Dermis microvascular lymphatic vessel endothelial cell (primary cell): ENCODE measurements around the gene EHD1. TPM values are rescaled to one million over a fixed set of nuclear protein-coding genes. Genes with fewer than 3 reads are reported as not detected.
A peak's percentile ranks its signal among the peaks of the same experiment; 100 is the strongest.
"Not testable (repeated sequence)": the region's sequence is repeated elsewhere in the genome, so short reads cannot be mapped to it uniquely, and the experiment has no call there.

Experiments
- DNase-seq, 2 donors: peaks; one replicate each; pipeline versions ENCODE4 v3.0.0 to v3.0.0-alpha.2; 2010; ENCODE audit warnings: low read depth in 2 of 2
- total RNA-seq: library from RNA; depleted of rRNA; stranded (reverse); fragments of >200 nt; gene quantifications from 2 replicates; pipeline ENCODE4 v1.2.1, GENCODE V29; 2014

Gene EHD1
- total RNA-seq, 1 donor from 2014 or later, result 30.3 TPM

GRCh38 chr11:64831411-64831891, 47.0 kb downstream of the EHD1 start:
- no peak for DNase-seq

DNA sequence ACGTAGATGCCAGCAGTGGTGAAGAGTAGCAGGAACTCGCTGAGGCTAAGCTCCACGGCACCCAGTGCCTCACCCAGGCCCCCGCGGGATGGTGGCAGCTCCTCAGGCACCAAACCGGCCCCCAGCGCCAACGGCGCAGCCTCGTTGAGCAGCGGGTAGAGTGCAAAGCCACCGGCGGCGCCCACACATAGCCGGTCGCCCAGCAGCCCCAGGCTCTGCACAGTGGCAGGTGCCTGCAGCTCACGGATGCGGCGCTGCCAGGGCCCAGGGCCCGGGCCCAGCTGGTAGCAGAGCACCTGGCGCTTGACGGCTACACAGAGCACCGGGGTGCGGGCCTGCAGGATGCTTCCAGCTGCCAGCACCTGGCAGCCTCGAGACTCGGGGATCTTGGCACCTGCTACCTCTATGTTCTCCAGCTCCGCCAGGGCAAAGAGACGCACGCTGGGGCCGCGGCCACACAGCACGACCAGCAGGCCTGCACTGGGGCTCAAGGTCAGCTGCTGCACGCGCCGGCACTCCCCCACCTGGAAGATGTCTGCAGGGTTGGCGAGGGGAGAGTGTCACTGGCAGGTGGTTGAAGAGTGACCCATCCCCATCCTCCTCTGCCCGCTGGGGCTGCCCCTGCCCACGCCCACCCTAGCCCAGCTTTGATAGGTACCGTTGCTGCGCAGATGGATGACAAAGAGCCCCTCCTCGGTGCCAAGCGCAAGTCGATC, 48.7 kb downstream of the EHD1 start:
- no peak for DNase-seq

- DNase-seq, result no peak
Measured at GRCh38 chr11:64827451-64827839, 51.0 kb downstream of the EHD1 start.

DNA sequence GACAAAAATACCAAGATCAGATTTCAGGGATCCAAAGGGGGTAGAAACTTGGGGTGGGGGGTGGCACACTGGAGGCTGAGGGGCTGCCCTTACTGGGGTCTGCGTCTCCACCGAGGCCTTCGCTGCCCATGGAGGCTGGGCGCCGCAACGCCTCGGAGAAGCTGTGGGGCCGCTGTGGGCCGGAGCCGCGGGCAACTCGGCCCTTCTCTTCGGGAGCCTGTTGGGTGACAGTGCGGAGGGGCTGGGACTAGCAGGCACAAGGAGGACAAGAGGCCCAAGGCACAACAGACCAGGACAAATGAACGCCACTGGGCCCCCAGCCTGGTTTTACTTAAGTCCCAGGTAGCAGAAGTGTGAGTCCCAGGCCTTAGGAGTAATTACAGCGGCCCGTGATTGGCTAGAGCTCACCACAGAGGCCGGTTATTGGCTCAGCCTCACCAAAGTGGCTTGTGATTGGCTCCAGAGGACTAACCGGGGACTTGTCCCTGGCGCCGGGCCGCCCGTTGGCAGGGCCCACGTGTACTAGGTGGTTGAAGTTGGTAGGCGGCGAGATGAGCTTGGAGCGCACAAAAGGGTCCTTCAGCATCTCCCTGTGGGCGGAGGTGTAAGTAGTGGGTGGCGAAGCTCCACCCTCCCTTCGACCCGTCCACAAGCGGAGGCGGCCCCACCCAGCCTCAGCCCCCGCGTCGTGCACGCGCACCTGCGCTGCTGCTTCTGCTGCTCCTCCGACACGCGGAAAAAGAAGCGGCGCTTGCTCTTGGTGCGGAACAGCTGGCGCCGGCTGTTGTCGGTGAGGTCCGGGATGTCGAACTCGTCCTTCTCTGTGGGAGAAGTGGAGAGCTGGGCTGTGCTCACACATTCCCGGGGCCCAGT, 51.6 kb downstream of the EHD1 start:
- no peak for DNase-seq

- no peak for DNase-seq
Measured at GRCh38 chr11:64826062-64826461, 52.4 kb downstream of the EHD1 start.

- DNase-seq, result no peak
Measured at GRCh38 chr11:64823568-64824119, 54.8 kb downstream of the EHD1 start.

- DNase-seq, result no peak
Measured at GRCh38 chr11:64817476-64817875, 60.9 kb downstream of the EHD1 start.

GRCh38 chr11:64815433-64815832, 63.0 kb downstream of the EHD1 start:
- not testable (repeated sequence) for DNase-seq

GRCh38 chr11:64814712-64815187, 63.7 kb downstream of the EHD1 start:
- no peak for DNase-seq

DNA sequence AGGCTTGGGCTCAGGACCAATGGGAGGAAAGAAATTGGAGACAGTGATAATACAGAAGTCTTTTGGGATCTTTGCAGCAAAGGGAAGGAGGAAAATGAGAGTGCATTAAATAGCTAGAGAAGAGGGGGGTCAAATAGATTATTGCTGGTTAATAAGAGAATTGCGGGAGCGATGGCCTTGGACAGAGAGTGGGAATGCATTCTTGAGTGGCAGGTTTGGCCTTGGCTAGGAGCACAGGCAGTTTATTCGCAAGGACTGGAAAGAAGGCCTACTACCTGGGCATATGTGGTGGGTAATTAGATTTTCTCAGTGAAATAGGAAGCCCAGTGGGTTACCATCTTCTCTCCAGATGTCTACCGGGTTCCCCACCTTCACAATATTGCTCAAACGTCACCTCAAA, 64.6 kb downstream of the EHD1 start:
- DNase-seq, result no peak

DNA sequence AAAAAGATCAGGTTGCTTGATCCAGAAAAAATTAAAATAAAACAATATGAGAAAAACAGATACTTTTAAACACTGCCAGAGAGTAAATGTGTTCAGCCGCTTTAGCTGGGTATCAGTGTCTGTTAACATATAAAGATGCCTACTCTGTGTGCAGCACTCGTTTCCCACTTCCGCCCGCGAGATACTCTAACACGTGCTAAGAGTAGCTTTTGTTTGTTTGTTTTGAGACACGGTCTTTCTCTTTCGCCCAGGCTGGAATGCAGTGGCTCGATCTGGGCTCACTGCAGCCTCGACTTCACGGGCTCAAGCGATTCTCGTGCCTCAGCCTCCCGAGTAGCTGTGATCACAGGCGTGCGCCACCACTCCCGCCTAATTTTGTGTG, 67.5 kb downstream of the EHD1 start:
- DNase-seq, result no peak

DNA sequence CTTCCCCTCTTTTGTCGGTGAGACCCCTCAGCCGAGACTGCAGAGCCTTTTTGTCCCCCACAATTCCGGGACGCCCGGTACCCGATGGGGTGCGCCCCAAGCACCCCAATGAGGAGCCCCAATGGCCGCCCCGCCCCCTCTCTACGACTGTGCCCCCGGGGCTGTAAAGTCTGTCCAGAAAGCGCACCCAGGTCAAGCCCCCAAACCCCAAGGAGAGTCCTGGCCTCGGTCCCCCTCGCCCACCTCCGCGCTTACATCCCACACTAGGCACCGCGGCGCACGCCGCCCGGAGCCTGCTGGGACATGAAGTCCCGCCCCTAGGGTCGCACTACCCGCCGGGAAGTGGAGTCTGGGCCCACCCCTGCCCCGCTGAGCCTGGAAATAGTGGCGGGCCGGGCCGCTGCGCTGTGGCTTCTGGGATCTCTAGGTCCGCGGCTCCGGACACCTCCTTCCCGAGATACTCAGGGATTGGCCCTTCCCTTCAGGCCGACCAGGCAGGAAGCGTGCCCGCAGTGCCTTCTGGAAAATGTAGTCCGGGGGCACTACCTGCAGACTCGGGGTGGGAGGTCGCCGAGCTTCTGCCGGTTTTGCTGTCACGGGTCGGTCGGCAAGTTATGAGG, 68.0 kb downstream of the EHD1 start, which contains the start of gene MEN1:
Gene MEN1 (minus strand): TSS at position 281 of the 620 bp plus-strand sequence. CDS start 442 bp downstream, outside the sequence.
- DNase-seq, result peak; percentile 89 to 96

DNA sequence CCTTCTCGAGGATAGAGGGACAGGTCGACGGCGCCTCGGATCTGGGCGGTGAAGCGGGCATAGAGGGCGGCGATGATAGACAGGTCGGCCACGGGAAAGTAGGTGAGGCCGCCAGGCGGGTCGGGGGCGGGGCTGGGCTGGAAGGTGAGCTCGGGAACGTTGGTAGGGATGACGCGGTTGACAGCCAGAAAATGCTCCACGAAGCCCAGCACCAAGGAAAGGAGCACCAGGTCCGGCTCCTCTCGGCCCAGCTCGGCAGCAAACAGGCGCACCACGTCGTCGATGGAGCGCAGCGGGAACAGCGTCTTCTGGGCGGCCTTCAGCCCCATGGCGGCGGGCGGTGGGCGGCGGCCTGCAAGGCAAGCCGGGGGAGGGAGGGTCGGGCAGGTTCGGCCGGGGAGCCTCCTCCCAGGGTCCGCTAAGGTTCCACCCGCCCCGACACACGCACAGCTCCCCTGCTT, 68.6 kb downstream of the EHD1 start:
- peak in 1 of 2 donors; percentile 20 for DNase-seq

GRCh38 chr11:64805481-64805880, 72.9 kb downstream of the EHD1 start:
- no peak for DNase-seq

GRCh38 chr11:64804346-64805210, 73.8 kb downstream of the EHD1 start:
- DNase-seq, result no peak

DNA sequence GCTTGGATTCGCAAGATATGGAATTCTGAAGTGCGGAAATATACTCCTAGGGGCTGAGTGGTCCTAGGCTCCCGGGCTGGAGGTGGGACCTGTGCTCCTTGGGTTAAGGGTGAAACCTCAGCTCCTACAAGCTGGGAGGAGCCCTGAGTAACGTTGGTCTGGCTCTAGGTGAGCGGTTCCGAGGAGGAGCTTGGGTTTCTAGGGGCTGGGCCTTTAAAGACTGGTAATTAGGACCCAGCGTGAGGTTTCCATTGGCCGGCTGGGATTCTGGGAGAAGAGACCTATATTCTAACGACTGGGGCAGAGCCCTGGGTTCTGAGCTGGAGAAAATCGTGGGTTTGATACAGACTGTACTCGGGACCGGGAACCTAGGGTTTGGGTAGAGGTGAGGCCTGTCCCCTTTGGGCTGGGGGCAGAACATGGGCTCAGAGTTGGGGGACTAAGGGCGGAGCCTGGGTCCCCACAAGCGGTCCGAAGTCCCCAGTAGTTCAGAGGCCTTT, 74.5 kb downstream of the EHD1 start:
- DNase-seq, result no peak

GRCh38 chr11:64803158-64803845, 75.1 kb downstream of the EHD1 start, which contains the start of gene MAP4K2:
Gene MAP4K2, minus strand, starts transcription at chr11:64803214. Its CDS starts 65 bp downstream, at chr11:64803149.
- DNase-seq, result peak in 1 of 2 donors; percentile 77

DNA sequence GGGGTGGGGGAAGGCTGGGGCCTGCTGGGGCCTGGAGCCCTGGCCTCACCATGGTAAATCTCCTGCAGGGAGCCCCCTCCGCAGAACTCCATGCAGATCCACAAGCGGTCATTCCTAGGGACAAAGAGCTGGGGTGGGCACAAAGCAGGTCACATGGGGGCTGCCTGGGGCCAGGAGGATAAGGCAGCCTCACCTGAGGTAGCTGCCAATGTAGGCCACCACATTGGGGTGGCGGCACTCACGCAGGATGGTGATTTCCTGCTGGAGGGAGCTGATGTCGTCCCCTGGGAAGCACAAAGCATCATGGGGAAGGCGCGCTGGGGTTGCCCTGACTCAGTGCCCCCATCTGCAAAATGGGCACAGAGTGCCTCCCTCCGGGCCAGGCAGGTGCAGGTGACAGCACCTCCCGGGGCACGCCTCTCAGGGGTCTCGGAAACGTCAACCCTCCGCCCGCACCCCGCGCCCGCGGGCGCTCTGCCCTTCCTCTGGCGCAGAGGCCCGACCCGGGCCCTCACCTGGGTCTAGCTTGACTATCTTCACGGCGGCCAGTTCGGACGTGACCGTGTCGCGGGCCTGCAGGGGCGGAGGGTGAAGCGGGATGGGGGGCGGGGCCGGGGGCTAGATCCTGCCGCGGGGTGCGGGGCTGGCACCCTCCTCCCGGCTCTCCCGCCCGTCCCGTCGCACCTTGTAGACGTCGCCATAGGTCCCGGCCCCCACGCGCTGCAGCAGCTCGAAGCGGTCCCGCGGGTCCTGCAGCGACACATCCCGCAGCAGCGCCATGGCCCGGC, 75.9 kb downstream of the EHD1 start:
- no peak for DNase-seq
